ENCODE results near the gene TTN. TPM values are rescaled to one million over a fixed set of nuclear protein-coding genes. Genes with fewer than 3 reads are reported as not detected.

The TTN gene
- total and polyA plus RNA-seq, 10 of the 15 experiments (the other 5 are each of a cell fraction or from before 2014, with no cell fraction given) = 0.15 to 9.0 (median 1.8) TPM

- Histone ChIP-seq H3K4me2 (ENCODE audit: control insufficient read depth, insufficient read depth) (no peak overlapping the region), H3K9me3 (replicated peaks; ENCODE audit: control insufficient read depth, insufficient read depth, low read length) (no peaks in the 10 kb centered on the region), H3K4me3 (no peak overlapping the region), H3K9ac (ENCODE audit: control insufficient read depth, insufficient read depth, low read length) (no peak overlapping the region), H2AFZ (ENCODE audit: control insufficient read depth, low read depth, low read length) (no peak overlapping the region), H3K79me2 (ENCODE audit: control insufficient read depth, insufficient read depth, low read length) (no peaks in the 10 kb centered on the region), H4K20me1 (ENCODE audit: control insufficient read depth, insufficient read depth) (no peaks in the 10 kb centered on the region), H3K36me3 (ENCODE audit: control insufficient read depth in 2 of 2, insufficient read depth in 2 of 2, low read length in 1 of 2) (no peaks in the 10 kb centered on the region; a peak in 2 of 4 replicates), H3K27me3 (replicated peaks in 1 of 2; ENCODE audit: control insufficient read depth in 2 of 2, insufficient read depth in 2 of 2, low read length in 1 of 2) (no peaks in the 10 kb centered on the region), H3K4me1 (ENCODE audit: control insufficient read depth, insufficient read depth, low read length) (no peaks in the 10 kb centered on the region), H3K27ac (ENCODE audit: control insufficient read depth, insufficient read depth) (no peak overlapping the region)
- in situ Hi-C loops (cut with MboI) = loop anchor here (10.0 kb wide), 1 partner anchor 339 kb away; no protein-coding TSS in a partner anchor
- intact Hi-C loops (cut with micrococcal nuclease; ENCODE audit: unreplicated experiment) = loop anchor here (1.0 to 5.0 kb wide), 4 partner anchors 118 to 645 kb away; no protein-coding TSS in a partner anchor
- ChIA-PET SMC1A (ENCODE audit: uncharacterized antibody, unreplicated experiment) (interaction anchor here (1.0 to 1.9 kb wide), 11 partner anchors 11 to 643 kb away, joined by 3 to 14 read pairs (median 5); partner anchors contain the start of gene TTN), POLR2A (interaction anchor here (0.7 kb wide), 1 partner anchor 135 kb away, joined by 3 read pairs; no protein-coding TSS in a partner anchor), CTCF (interaction anchor here (0.7 to 5.7 kb wide), 22 partner anchors 12 to 646 kb away, joined by 3 to 48 read pairs (median 6); no protein-coding TSS in a partner anchor), RAD21 (ENCODE audit: unreplicated experiment) (interaction anchor here (1.2 to 3.6 kb wide), 6 partner anchors 24 to 334 kb away, joined by 3 to 18 read pairs (median 5); no protein-coding TSS in a partner anchor)
- DNase-seq (ENCODE audit: low read depth, low spot score) = no peak
- peak; percentile 46; the same call in 1 of the 3 replicates for ATAC-seq
- TF ChIP-seq IKZF1 (conservative IDR thresholded peaks at IDR 0.05) (no peak), CTCF (IDR thresholded peaks at IDR 0.05 in 2 of 3, conservative IDR thresholded peaks at IDR 0.05 in 1 of 3; ENCODE audit: control insufficient read depth in 2 of 3, extremely low read depth in 1 of 3, insufficient read depth in 1 of 3, low read depth in 3 of 3, low read length in 3 of 3) (peak; percentile 29 to 57 (median 44); a peak in 3 of 6 replicates), DPF2 (IDR thresholded peaks at IDR 0.05) (no peak), RAD21 (IDR thresholded peaks at IDR 0.05; ENCODE audit: insufficient read depth, low read depth, low read length) (peak; percentile 62), ZNF24 (IDR thresholded peaks at IDR 0.05) (no peak), ZNF384 (IDR thresholded peaks at IDR 0.05; ENCODE audit: borderline replicate concordance, low read depth, low read length) (peak; percentile 33; the same call in 1 of the 2 replicates), SUPT20H (IDR thresholded peaks at IDR 0.05; ENCODE audit: borderline replicate concordance, control insufficient read depth, low read depth, low read length) (no peak), SMC3 (IDR thresholded peaks at IDR 0.05; ENCODE audit: borderline replicate concordance, low read length) (peak; percentile 55; the same call in 1 of the 2 replicates)
- 73% methylated on average over 2 of the region's 2 CpGs for WGBS (ENCODE audit: insufficient coverage, insufficient replicate concordance, low lambda C conversion rate, missing lambda C conversion rate)
- BruUV-seq (replicated peaks) = no TSS peak
- FAIRE-seq = peak; percentile 49
Observed at GRCh38 chr2:178796079-178796677, 11.0 kb downstream of the TTN start.

Data from GM12878 (cell line).